DND-41 (cell line): ENCODE data around the gene PRSS33.

ENCODE experiments used
- ATAC-seq: fragments of 200-7000 bp; cut with Tn5 transposase; 3 replicates; pipeline ENCODE4 v1.9.1; 2021; ENCODE audit warnings: low read depth; ENCODE audit not compliant: insufficient read depth
- DNase-seq: peaks from one replicate; pipeline ENCODE4 v3.0.0-alpha.2; 2020
- H2AFZ ChIP-seq: 2 replicates; pipeline ENCODE4 v1.6.0; 2012; ENCODE audit warnings: low read depth, low read length
- H3K27ac ChIP-seq: 2 replicates; pipeline ENCODE4 v1.5.1; 2012; ENCODE audit warnings: low read length, inconsistent platforms
- H3K27me3 ChIP-seq: fragments of 200-600 bp; sonication (generic); 2 replicates; pipeline ENCODE4 v1.6.0; 2012; ENCODE audit warnings: low read length, mild to moderate bottlenecking, inconsistent platforms; ENCODE audit not compliant: insufficient read depth, poor library complexity
- H3K36me3 ChIP-seq: 2 replicates; pipeline ENCODE4 v1.5.1; 2012; ENCODE audit warnings: low read length, inconsistent platforms; ENCODE audit not compliant: insufficient read depth
- H3K4me1 ChIP-seq: 2 replicates; pipeline ENCODE4 v1.5.1; 2012; ENCODE audit warnings: mild to moderate bottlenecking, low read length; ENCODE audit not compliant: insufficient read depth
- H3K4me2 ChIP-seq: 2 replicates; pipeline ENCODE4 v1.6.0; 2012; ENCODE audit warnings: mild to moderate bottlenecking, moderate library complexity, low read length, inconsistent platforms; ENCODE audit not compliant: insufficient read depth
- H3K4me3 ChIP-seq, 2 experiments: fragments of 200-600 bp in 1 of 2; shearing (Covaris generic) in 1 of 2; 2 replicates each; pipeline ENCODE4 v1.5.1; 2012 to 2016; ENCODE audit warnings: inconsistent platforms in 2 of 2, low read length in 2 of 2, mild to moderate bottlenecking in 2 of 2, low read depth in 1 of 2, moderate library complexity in 1 of 2
- H3K79me2 ChIP-seq: 2 replicates; pipeline ENCODE4 v1.6.0; 2012; ENCODE audit warnings: low read length, inconsistent platforms; ENCODE audit not compliant: insufficient read depth
- H3K9ac ChIP-seq: 2 replicates; pipeline ENCODE4 v1.6.0; 2012; ENCODE audit warnings: low read depth, mild to moderate bottlenecking, inconsistent platforms, low read length, moderate library complexity
- H3K9me3 ChIP-seq: 2 replicates; pipeline ENCODE4 v1.5.1; 2012; ENCODE audit warnings: low read length, moderate library complexity, mild to moderate bottlenecking, inconsistent platforms; ENCODE audit not compliant: insufficient read depth, severe bottlenecking
- H4K20me1 ChIP-seq: 2 replicates; pipeline ENCODE4 v1.6.0; 2012; ENCODE audit warnings: low read length; ENCODE audit not compliant: insufficient read depth
- EZH2 ChIP-seq: IDR thresholded peaks from 3 replicates; pipeline ENCODE4 v1.6.1; 2012; ENCODE audit warnings: borderline replicate concordance, low read depth, mild to moderate bottlenecking, moderate library complexity, low read length, inconsistent platforms; ENCODE audit not compliant: severe bottlenecking
- TF ChIP-seq, protein P1 (sequence below): IDR thresholded peaks from 2 replicates; pipeline ENCODE4 v1.5.1; 2012; ENCODE audit warnings: borderline replicate concordance, low read length, moderate library complexity, mild to moderate bottlenecking; ENCODE audit not compliant: poor library complexity, severe bottlenecking; ENCODE audit errors: extremely low read depth

Gene PRSS33

DNA sequence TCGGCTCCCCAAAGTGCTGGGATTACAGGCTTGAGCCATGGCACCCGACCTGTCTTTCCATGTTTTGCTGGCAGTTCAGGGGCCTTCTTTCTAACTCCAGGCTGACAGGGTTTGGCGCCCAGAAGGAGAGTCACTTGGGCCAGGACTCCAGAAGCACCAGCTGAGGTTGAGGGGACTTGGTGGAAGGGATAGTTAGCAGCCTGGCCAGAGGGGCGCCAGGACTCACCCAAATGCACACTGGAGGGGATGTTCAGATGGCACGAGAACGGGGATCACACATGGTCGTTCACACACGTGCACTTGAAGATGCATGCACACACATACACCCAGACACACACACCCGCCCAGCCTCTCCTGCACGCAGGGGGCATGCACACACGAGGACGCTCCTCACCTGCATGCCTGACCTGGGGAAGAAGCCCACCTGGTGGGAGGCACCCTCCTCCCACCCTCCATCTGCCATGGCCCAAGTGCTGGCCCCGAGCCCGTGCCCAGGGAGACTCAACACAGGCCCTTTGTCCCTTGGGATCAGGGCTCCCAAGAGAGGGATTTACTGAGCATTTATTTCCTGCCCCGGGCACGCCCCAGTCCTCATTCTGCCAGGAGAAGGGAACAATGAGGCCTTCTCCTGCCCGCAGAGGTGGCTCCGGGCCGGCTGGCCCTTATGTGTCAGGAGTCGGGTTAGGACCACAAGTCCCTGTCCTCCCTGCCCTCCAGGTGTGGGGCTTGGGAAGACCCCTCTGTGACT is 27.4 kb upstream of the PRSS33 start:
- Histone ChIP-seq H3K4me2 (no peak overlapping the region), H3K9me3 (no peaks in the 10 kb centered on the region), H2AFZ (no peak overlapping the region), H3K36me3 (no peaks in the 10 kb centered on the region), H3K27me3 (peaks cover 4% of the 10 kb centered on the region), H4K20me1 (no peaks in the 10 kb centered on the region), H3K4me3 (no peak overlapping the region), H3K9ac (no peak overlapping the region), H3K4me1 (no peaks in the 10 kb centered on the region), H3K27ac (no peak overlapping the region), H3K79me2 (no peaks in the 10 kb centered on the region)
- no peak for ATAC-seq
- no peak for TF ChIP-seq EZH2
- TF ChIP-seq, protein P1, sequence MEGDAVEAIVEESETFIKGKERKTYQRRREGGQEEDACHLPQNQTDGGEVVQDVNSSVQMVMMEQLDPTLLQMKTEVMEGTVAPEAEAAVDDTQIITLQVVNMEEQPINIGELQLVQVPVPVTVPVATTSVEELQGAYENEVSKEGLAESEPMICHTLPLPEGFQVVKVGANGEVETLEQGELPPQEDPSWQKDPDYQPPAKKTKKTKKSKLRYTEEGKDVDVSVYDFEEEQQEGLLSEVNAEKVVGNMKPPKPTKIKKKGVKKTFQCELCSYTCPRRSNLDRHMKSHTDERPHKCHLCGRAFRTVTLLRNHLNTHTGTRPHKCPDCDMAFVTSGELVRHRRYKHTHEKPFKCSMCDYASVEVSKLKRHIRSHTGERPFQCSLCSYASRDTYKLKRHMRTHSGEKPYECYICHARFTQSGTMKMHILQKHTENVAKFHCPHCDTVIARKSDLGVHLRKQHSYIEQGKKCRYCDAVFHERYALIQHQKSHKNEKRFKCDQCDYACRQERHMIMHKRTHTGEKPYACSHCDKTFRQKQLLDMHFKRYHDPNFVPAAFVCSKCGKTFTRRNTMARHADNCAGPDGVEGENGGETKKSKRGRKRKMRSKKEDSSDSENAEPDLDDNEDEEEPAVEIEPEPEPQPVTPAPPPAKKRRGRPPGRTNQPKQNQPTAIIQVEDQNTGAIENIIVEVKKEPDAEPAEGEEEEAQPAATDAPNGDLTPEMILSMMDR: no peak
- DNase-seq: no peak

DNA sequence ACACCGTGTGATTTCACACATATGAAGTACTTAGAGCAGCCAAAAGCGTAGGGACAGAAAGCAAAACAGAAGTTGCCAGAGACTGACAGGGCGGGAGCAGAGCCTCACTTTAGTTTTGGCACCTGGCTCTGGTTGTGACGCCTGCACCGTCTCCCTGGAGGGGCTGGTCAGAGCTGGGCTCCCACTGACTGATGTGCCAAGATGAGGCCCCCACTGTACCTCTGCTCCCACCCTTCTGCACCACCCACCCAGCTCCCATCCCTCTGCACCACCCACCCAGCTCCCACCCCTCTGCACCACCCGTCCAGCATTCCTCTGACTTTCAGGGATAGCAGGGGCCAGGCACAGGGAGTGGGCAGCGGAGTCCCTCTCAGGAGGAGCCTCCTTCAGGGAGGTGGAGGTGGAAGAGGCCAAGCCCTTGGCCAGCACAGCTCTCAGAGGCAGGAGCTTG is 26.4 kb upstream of the PRSS33 start:
- ATAC-seq: no peak
- Histone ChIP-seq H2AFZ (no peak overlapping the region), H4K20me1 (no peaks in the 10 kb centered on the region), H3K9ac (no peak overlapping the region), H3K27me3 (peaks cover 4% of the 10 kb centered on the region), H3K4me1 (no peaks in the 10 kb centered on the region), H3K4me3 (no peak overlapping the region), H3K36me3 (no peaks in the 10 kb centered on the region), H3K79me2 (no peaks in the 10 kb centered on the region), H3K4me2 (no peak overlapping the region), H3K27ac (no peak overlapping the region), H3K9me3 (no peaks in the 10 kb centered on the region)
- TF ChIP-seq, protein P1: no peak
- no peak for TF ChIP-seq EZH2
- no peak for DNase-seq

DNA sequence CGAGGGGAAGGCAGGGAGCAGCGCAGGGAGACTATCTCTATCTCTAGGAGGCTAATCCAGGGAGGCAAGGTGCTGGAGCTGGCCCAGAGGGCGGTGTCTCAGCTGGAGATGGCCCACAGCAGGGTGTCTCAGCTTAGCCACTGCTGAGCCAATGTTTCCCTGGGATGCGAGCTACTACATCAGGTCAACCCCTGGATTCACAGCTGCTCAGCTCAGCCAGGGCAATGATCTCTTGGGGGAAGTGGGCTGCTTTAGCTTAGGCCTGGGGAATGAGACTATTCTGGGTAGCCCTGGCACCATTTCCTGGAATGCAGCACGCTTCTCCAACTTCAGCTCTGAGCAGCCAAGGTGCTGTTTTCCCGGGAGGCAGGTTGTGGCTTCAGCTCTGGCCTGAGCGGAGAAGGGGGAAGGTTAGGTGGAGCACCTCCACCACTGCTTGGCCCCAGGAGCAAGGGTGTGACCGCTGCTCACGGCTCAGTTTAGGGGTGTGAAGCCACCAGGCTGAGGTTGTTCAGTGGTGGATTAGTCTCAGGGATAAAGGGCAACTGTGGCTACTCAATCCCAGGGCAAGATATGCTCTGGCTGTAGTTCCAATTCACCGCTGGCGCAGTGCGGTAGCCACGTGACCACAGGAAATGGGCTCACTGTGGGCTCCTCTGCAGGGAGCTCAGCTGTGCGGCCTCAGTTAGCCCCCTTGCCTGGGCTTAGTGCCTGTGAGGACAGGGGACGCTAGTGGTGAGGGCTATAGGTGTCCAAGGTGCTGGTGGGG is 24.5 kb upstream of the PRSS33 start:
- H3K36me3 ChIP-seq: no peaks in the 10 kb centered on the region
- no peaks in the 10 kb centered on the region for H3K9me3 ChIP-seq
- ATAC-seq (no peak), DNase-seq (no peak)
- no peak overlapping the region for H3K4me2 ChIP-seq
- no peak overlapping the region for H3K27ac ChIP-seq
- TF ChIP-seq EZH2: no peak
- TF ChIP-seq, protein P1: no peak
- no peaks in the 10 kb centered on the region for H3K79me2 ChIP-seq
- H3K27me3 ChIP-seq: peaks cover 4% of the 10 kb centered on the region
- H4K20me1 ChIP-seq: no peaks in the 10 kb centered on the region
- H3K4me3 ChIP-seq: no peak overlapping the region
- H2AFZ ChIP-seq: no peak overlapping the region
- no peaks in the 10 kb centered on the region for H3K4me1 ChIP-seq
- H3K9ac ChIP-seq: no peak overlapping the region
